Nephron progenitor cell (in vitro differentiated cells): Measurements from ENCODE around the gene AIF1L.

ENCODE experiments used
- DNase-seq: peaks from one replicate; pipeline ENCODE4 v3.0.0; 2021
- H3K27ac Mint-ChIP-seq: 2 replicates; pipeline ENCODE4 v1.8.0; 2021; ENCODE audit warnings: mild to moderate bottlenecking, moderate library complexity, mixed read lengths
- H3K27me3 Mint-ChIP-seq: 2 replicates; pipeline ENCODE4 v1.8.0; 2021; ENCODE audit warnings: mild to moderate bottlenecking, low read depth, mixed read lengths; ENCODE audit not compliant: poor library complexity
- H3K36me3 Mint-ChIP-seq: 2 replicates; pipeline ENCODE4 v1.8.0; 2021; ENCODE audit warnings: low read depth, mixed read lengths
- H3K4me1 Mint-ChIP-seq: 2 replicates; pipeline ENCODE4 v1.8.0; 2021; ENCODE audit warnings: mixed read lengths
- H3K4me3 Mint-ChIP-seq: 2 replicates; pipeline ENCODE4 v1.8.0; 2021; ENCODE audit warnings: mild to moderate bottlenecking, moderate library complexity, mixed read lengths
- H3K9me3 Mint-ChIP-seq: 2 replicates; pipeline ENCODE4 v1.8.0; 2021; ENCODE audit warnings: mild to moderate bottlenecking, moderate library complexity, mixed read lengths
- TF ChIP-seq, protein P1 (sequence below): fragments of 200-600 bp; sonication (generic); IDR thresholded peaks from 2 replicates; pipeline ENCODE4 v1.5.0; 2021; ENCODE audit warnings: antibody characterized with exemption

Gene AIF1L

DNA sequence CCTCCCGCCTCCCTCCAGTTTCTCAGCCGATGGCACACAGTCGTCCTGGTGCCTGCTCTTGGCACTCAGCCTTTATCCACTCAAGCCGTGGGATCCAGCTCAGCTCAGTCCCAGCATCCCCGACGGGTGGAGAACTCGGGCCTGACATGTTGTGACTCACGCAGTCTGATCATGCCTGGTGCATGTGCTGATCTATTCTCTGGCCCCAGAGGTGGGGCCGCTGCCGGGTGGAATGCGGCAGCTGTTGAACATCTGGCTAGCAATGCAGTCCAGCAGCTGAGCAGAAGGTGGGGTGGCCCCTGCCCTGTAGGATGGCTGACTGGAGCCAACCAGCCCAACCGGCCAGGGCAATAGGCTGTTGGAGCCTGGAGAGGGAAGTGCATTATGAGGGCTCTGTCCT lies 1.7 kb upstream of the AIF1L start:
- Mint-ChIP-seq H3K4me3 (peak overlapping the region; percentile 21), H3K27ac (no peak overlapping the region), H3K27me3 (peaks cover 18% of the 10 kb centered on the region), H3K4me1 (peaks cover 36% of the 10 kb centered on the region), H3K36me3 (no peaks in the 10 kb centered on the region), H3K9me3 (no peaks in the 10 kb centered on the region)
- TF ChIP-seq, protein P1, sequence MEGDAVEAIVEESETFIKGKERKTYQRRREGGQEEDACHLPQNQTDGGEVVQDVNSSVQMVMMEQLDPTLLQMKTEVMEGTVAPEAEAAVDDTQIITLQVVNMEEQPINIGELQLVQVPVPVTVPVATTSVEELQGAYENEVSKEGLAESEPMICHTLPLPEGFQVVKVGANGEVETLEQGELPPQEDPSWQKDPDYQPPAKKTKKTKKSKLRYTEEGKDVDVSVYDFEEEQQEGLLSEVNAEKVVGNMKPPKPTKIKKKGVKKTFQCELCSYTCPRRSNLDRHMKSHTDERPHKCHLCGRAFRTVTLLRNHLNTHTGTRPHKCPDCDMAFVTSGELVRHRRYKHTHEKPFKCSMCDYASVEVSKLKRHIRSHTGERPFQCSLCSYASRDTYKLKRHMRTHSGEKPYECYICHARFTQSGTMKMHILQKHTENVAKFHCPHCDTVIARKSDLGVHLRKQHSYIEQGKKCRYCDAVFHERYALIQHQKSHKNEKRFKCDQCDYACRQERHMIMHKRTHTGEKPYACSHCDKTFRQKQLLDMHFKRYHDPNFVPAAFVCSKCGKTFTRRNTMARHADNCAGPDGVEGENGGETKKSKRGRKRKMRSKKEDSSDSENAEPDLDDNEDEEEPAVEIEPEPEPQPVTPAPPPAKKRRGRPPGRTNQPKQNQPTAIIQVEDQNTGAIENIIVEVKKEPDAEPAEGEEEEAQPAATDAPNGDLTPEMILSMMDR = no peak
- no peak for DNase-seq

DNA sequence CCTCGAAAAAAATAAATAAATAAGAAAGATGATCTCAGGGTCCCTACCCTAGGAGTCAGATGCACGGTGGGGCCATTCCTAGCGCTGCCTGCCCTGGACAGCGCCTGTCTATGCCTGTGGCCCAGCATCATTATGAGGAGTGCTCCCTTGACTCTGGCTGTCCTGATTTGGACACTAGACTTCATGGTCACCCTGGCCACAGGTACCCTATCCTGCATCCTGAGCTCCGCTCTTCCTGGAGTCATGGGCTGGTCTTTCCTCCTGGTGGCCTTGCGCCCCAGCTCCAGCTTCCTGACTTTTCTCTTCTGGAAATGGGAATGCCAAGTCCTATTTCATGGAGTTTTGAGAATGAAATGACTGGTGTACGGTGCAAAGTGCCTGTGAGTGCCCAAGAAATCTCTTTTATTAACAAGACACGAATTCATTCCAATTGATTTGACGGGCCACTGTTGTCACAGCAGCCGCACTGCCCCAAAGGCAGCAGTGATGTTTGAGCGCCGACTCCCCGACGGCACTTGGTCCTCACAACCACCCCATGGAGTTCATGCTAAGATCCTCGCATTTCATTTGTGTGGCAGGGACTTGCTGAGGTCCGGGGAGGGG lies 564 bp upstream of the AIF1L start:
- Mint-ChIP-seq H3K27me3 (peaks cover 18% of the 10 kb centered on the region), H3K27ac (no peak overlapping the region), H3K36me3 (no peaks in the 10 kb centered on the region), H3K4me1 (peaks cover 47% of the 10 kb centered on the region), H3K9me3 (no peaks in the 10 kb centered on the region), H3K4me3 (peak overlapping the region; percentile 81)
- TF ChIP-seq, protein P1 = no peak
- no peak for DNase-seq

DNA sequence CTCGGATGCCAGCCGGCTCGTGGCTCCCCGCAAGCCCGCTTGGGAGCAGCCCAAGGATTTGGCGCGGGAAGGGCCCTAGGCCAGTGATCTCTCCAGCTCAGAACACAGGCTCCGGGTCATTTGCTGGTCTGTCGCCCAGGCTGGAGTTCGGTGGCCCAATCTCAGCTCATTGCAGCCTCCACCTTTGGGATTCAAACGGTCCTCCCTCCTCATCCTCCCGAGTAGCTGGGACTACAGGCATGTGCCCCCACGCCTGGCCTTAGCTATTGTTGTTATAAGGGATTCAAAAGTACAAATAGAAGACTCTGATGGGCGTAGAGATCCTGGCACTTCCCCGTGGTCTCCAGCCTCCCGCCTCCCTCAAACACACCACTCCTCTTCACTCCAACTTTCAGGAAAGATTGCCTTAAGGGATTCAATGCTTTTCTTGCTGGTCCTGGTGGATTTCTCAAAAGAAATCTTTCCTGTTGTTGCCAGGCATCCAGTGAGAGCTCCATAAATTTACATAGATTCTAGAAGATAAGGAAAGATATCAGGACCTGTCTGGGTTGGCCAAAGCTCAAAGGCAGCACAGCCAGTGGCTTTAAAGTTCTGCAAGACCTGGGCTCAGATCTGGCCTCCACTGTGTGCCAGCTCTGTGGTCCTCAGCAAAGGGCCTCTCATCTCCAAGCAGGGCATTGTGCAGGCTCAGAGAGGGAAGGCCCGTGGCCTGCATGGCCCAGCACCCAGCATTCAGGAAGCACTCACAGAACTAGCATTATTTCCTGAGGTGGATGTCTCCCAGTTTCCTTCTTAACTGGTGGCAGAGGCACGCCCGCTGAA lies 1.0 kb downstream of the AIF1L start:
- no peaks in the 10 kb centered on the region for H3K36me3 Mint-ChIP-seq
- no peak for DNase-seq
- H3K27me3 Mint-ChIP-seq = peaks cover 18% of the 10 kb centered on the region
- H3K9me3 Mint-ChIP-seq = no peaks in the 10 kb centered on the region
- TF ChIP-seq, protein P1 = no peak
- H3K4me3 Mint-ChIP-seq = peak overlapping the region; percentile 82
- peak overlapping the region; percentile 6 for H3K27ac Mint-ChIP-seq
- H3K4me1 Mint-ChIP-seq = peaks cover 45% of the 10 kb centered on the region

DNA sequence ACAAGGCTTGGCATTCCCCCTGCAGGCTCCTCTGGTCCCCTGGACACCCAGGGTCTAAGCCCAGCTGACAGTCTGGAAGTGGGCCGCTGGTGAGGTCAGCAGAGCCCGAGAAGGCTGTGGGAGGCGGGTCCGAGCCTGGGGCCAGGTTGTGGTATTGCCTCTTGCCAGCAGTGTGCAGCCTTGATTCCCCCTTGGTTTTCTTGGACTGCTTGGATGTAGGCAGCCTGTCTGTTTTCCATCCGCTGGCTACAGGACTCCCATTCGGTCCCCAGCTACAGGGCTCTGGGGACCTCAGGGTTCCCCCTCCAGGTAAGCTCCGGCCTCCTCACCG lies 1.6 kb downstream of the AIF1L start:
- TF ChIP-seq, protein P1 = no peak
- no peaks in the 10 kb centered on the region for H3K9me3 Mint-ChIP-seq
- DNase-seq = no peak
- no peaks in the 10 kb centered on the region for H3K36me3 Mint-ChIP-seq
- peaks cover 50% of the 10 kb centered on the region for H3K4me1 Mint-ChIP-seq
- H3K27ac Mint-ChIP-seq = no peak overlapping the region
- peak overlapping the region; percentile 82 for H3K4me3 Mint-ChIP-seq
- H3K27me3 Mint-ChIP-seq = peaks cover 15% of the 10 kb centered on the region

DNA sequence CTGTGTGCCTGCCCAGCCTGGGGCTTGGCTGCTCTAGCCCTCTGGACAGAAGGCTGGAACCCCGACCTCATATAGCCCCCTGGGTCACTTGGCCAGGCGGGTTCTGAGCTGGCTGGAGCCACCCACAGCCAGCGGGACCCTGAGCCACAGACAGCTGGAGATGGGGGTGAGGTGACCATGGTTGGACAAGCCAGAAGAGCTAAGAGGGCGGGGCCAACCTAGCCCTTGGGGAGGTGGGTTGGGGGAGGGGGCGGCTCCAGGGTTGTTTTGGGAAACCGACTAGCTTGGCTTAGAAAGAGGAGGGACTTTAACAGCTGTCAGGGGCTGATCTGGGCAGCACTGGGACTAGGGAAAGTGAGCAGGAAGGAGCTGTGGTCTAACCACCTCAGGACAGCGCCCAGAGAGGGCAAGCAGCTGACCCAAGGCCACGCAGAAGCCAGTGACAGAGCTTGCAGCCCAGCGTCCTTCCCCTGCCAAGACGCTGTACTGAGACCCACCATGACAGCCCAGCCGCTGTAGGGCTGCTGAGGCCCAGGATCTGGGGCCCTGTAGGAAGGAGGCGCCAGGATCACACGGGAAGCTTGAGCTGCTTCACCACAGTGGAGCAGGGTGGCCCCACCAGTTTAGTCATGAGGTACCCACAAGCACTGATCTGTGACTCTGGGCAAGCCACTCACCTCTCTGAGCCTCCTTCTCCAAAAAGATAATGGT lies 2.2 kb downstream of the AIF1L start:
- peak; percentile 31 for DNase-seq
- Mint-ChIP-seq H3K4me1 (peaks cover 56% of the 10 kb centered on the region), H3K36me3 (no peaks in the 10 kb centered on the region), H3K27ac (peak overlapping the region; percentile 75), H3K27me3 (peaks cover 14% of the 10 kb centered on the region), H3K9me3 (no peaks in the 10 kb centered on the region), H3K4me3 (peak overlapping the region; percentile 82)
- TF ChIP-seq, protein P1 = no peak
